GDM1 (cell line): ENCODE measurements around the gene ANGEL1.
A peak's percentile ranks its signal among the peaks of the same experiment; 100 is the strongest.

Experiments
- DNase-seq: peaks from one replicate; lab custom pipeline; 2025; lab: John Stamatoyannopoulos, UW

The ANGEL1 gene

DNA sequence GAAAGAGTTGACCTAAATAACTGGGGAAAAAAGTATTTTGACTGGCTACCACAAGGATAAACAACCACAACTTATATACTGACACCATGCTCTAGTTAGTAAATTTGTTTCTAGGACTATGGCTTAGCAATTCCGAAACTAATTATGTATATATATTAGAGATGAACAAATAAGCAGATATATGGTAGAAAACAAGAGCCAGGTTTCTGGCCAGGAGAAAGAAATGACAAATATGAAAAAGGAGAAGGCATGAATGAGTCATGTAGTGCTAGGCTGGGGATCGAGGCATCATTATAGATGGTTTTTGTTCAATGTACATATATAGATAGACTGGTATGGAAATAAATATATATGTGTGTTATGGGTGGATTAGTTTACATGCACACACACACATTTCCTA, 8.0 kb upstream of the ANGEL1 start:
- no peak for DNase-seq

DNA sequence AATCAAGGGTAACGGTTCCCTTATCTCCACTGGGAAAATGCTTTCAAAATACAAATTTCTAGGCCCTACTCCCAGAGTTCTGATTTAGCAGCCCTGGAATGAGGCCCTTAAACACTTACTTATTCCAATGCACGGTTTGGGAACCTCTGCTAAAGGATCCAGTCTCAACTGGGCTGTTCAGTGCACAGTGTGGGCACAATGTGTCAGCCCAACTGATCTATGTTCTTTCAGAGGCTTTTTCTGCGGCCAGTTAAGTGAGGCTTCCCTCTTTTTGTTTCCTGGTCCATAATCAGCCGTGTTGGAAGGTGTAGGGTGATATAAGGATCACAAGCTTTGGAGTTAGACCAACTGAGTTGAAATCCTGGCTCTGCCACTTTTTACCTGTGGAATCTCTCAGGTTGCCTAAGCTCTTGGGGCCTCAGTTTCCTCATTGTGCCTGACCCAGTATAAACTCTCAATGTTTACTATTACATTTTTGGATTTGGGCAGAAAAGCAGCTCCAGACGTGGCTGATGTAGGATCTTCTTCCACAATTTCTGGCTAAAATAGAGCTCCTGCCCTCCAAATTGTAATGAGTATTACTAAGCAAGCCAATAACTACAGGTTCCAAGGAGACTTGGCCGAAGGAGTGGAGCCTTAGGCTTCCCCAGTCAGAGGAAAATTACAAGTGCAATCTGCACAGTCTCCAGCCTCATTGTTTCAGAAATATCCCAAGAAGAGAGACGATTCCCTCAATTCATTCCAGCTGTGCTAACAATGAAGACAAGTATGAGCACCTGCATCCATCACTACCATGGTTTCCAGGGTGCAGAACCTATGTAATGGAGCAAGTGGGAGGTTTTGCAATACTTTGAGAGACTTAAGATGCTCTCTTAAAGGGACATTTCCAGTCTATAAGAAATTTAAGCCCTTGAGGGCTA, 2.3 kb upstream of the ANGEL1 start:
- DNase-seq = no peak

DNA sequence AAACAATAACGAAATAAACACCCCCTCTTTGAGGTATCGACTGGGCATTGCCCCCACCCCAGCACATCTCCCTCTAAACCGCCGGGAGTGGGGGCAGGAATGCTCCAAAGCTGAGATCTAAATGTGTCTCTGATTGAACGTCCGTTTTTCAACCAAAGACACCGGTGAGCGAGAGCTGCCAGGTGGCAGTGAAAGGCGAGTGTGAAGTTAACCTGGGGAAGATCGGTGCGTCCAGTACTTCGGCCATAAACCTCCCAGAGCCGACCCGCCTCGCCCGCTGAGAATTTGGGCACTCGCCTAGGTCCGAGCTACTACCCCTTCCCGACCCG, 625 bp downstream of the ANGEL1 start:
- DNase-seq = no peak

DNA sequence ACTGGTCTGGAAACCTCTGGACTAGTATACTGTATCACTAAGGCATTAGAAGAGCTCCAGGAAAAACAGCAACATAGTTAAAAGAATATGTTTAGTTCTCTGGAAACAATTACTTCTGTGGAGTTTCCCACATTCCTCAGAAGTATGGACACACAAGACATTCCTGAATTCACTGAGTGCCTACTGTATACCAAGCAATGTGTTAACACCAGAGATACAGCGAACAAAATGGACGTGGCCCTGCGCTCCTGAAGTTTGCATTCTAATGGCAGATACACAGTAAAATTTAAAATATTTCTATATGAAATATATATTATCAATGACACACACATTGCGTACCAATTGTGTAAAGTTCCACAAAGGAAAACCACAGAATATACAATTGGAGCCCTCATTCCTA, 1.1 kb downstream of the ANGEL1 start:
- DNase-seq = no peak

DNA sequence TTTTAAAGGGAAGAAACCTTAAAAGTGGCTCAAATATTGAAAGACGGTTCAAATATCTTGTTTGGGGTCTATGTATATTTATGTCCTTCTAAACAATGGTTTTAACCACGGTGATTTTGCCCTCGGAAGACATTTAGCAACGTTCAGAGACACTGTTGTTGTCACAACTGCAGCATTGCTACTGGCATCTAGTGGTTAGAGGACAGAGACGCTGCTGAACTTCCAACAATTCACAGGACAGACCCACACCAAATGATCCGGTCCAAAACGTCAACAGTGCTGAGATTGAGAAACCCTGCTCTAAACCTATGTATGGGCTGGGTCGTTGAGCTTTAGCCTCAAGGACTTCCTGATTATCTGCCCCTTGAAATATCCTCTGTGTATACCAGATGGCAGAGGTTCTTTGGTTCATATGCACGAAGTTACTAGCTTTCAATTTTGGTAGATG, 1.7 kb downstream of the ANGEL1 start:
- DNase-seq = no peak

DNA sequence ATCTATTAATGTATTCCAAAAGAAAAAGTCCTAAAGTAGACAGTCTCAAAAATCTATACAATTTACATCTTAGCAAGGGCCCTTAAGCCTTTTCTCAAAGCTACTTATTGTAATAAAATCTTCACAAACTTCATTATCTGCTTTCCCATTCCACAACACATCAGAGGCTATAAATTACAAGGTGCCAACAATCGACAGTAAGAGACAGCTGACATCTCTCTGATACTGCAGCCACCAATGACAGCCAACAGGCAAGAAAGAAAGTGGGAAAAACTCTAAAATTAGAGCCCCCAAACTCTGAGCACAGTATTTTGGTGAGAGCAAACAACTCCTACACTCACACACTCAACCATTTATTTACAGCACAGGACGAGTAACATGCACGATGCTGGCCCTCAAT, 2.2 kb downstream of the ANGEL1 start:
- DNase-seq = no peak

DNA sequence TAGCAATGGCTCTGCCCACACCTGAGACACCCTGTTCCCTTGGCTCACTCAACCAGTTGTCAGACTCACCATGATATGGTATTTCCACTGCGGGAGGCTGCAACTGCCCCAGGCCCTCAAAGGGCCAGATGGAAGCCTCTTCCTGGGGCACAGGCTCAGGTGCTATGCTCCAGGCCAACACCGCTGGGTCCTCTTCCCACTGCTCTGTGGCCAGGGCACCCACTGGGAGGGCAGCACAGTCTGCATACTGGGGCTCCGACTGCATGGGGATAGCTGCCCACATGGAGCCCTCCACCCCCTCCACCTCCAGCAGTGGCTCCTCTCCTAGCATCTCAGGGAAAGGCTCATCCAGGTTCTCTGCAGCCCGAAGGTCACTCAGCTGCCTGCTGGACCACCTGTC, 3.7 kb downstream of the ANGEL1 start:
- no peak for DNase-seq

DNA sequence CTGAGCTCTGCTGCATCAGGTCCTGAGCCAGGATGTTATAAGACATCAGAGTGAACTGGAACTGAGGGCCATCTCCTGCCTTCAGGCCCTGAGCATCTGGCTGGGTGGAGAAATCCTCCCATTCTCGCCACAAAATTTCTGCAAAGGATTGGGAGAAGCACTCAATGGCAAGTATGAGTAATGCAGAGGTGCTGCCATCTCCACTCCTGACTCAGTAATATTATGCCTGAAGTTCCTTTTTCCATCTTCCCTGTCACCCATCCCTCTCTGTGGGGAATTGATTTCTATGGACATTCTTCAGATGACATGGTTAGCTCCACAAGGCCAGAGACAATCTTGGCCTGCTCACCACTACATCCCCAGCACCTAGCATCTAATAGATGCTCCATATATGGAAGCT, 4.7 kb downstream of the ANGEL1 start:
- DNase-seq = no peak

DNA sequence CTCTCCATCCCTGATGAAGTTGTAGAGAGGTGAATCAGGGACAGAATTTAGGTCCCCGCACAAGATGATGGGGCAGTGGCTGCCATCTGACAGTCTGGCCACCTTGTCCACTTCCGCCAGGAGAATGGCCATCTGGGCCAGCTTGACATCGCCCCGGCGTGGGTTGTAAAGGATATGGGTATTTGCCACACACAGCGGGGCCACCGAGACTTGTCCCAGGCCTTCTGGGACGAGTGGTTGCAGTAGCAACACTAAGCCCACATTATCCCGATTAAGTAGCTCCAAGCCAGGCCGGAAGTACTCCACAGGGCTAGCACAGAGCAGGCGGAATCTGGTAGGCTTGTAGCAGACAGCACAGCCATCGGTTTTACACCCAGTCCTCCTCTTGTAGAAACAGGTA, 6.2 kb downstream of the ANGEL1 start:
- no peak for DNase-seq

DNA sequence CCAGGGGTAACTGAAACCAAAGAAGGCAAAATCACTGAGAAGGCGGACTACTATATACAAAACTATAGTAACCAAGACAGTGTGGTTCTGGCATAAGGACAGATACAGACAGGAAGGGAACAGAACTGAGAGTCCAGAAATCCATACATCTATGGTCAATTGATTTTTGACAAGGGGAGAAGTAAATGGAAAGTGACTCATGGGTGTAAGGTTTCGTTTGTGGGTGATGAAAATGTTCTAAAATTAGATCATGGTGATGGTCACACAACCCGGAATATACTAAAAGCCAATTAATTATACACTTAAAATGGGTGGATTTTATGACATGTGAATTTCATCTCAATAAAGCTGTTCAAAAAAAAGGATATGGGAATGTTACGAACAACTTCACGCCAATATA, 18.7 kb downstream of the ANGEL1 start:
- no peak for DNase-seq

DNA sequence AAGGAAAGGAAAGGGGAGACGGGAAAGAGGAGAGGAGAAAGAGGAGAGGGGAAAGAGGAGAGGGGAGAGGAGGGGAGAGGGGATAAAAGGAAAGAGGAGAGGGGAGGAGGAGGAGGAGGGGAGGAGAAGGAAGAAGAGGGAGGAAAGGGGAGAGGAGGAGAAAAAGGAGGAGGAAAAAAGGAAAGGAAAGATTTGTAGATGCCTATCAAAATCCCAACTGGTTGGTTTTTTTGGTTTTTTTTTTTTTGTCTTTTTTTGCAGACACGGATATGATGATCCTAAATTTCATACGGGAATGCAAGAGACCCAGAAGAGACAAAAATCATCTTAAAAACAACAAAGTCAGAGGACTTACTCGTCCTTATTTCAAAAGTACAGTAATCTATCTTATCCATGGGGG, 19.4 kb downstream of the ANGEL1 start:
- DNase-seq = no peak

DNA sequence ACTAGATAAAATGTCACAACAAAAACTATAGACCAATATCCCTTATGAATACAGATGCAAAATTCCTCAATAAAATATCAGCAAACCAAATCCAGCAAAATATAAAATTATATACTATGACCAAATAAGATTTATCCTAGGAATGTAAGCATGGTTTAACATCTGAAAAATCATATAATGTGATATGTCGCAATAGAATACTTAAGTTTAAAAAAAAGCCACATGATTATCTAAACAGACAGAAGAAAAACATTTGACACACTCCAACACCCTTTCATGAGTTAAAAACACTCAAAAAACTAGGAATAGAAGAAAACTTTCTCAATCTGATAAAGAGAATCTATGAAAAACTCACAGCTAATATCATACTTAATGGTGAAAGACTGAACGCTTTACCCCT, 20.3 kb downstream of the ANGEL1 start:
- DNase-seq = no peak

DNA sequence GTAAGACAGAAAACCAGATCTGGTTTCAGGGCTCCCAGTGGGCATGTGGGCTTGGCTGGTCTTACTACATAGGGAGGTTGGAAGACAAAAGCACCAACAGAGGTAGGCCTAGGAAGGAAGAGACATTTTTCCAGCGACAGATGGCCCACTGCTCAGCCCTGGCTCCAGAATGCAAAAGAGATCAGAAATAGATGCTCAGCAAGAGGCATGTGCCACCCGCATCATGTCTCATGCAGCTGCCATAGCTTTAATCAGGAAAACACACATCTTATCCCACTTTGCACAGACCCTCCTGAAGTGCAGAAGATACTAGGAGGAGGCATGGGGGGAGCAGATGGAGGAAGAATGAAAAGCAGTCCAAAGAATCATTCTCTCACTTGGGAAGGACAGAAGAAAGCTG, 26.1 kb downstream of the ANGEL1 start:
- DNase-seq = no peak

DNA sequence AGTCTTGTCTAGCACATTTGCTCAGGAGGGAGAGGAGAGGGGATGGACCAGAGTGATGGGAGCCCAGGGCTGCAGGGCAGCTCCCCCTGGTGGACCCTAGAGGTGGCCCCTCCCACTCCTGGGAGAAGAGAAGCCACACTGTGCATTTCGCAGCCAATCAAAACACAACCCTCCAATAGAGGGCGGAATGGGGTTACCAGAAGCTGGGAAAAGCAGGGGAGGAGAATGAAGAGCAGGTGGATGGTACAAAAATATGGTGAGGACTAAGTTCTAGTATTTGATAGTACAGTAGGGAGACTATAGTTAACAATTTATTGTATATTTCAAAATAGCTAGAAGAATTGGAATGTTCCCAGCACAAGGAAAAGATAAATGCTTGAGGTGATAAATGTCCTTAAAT, 27.8 kb downstream of the ANGEL1 start:
- DNase-seq = peak; percentile 79

DNA sequence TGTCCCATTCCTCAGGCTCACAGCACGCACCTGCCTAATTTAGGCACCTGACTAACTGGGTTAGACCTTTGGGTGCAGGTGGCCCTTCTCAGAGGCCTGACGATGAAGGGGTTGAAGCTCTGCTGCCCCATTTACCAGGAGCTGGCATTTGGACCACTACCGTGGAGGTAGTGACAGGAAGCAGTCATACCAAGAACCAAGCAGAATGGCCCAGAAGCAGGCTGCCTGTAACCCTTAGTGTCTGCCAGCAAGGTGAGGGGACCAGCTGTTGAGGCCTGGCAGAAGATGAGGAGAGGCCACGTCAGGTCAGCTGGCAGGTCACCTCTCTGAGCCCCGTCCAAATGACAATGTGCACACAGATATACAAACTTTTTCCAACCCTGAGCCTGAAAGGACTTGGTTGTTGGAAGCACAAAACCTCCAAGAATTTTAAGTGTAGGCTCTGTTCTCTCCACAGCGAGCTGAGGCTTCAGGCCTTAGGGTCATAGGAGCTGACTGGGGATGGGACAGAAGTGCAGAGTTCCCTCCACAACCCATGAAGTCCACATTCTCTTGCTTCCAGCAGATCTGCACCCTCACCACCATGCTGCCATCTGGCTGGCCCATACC, 28.3 kb downstream of the ANGEL1 start:
- DNase-seq = no peak

DNA sequence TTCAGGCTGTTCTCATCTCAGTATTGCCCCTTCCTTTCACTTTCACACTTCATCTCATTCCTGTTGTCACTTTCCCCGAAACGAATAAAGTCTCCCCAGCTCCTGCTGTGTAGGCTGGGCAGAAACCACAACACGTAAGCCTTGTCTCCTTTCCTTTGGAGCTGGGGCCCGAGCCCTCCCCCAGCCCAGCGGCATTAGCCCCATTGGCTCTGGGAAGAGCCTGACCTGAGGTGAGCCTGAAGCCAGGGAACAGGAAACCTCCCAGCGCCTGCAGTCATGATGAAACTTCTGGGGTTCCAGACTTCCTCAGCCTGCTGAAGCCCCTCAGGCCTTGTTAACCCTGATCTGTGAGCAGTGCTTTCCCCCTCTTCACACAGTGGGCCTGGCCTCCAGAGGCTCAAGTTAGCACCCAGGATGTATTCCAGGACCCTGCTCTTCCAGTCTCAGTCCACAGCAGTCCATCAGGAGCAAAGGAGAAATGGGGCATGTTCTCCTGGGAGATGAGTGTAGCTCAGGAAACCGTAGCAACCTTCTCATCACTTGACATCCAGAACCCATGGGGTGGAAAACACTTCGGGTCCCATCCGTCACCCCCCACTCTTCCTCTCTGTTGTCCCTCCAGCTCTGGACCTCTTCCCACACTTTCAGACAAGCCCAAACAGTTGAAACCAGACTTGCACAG, 29.7 kb downstream of the ANGEL1 start:
- DNase-seq = peak; percentile 36

DNA sequence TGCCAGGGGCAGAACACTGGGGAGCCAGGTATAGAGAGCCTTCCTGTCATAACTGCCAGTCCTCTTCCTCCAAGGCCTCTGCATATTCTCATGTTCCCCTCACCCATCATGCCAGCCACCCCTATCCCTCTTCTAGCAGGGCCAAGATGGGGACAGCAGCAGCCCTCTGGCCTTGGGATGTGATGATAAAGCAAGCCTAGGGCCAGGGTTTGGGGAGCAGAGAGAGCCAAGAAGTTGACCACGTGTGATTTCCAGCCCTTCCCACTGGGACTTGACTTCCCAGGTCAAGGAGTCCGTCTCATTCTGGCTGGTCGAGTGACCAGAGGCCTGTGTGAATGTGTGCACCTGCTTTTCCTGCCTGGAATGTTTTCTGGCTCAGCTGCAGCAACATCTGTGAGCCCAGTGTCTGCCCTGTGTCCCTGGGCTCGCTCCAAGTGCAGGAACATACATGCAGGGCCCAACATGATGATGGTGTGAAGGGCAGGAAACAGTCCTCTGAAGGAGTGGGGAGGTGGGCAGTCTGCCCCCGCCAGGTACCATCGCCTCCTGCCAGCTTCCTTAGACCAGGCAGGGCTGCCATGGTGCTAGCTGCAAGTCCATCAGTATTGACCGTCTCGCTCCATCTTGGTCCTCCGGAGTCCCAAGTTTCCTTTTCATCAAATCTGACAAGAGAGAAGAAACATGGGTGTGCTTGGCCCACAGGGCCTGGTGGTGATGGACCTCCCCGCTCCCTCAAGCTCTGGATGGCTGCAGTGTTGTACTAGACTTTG, 30.4 kb downstream of the ANGEL1 start:
- no peak for DNase-seq

DNA sequence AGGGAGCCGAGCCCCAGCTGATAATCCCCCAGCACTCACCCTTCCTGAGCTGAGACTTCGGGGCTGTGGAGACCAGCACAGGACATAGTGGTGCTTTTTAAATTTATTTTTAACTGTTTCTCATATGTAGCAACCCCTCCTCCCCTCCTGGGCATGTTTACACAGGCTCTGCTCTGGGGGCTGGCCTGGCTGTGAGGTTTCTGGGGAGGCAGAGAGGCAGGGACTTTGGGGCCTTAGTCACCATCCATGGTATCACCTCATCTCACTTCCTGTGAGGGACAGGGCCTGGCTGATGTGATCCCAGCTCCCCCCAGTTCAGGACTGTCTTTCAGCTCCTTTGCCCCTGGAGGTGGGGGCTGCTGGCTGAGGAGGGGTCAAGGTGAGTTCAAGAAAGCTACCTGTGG, 31.0 kb downstream of the ANGEL1 start:
- DNase-seq = no peak

DNA sequence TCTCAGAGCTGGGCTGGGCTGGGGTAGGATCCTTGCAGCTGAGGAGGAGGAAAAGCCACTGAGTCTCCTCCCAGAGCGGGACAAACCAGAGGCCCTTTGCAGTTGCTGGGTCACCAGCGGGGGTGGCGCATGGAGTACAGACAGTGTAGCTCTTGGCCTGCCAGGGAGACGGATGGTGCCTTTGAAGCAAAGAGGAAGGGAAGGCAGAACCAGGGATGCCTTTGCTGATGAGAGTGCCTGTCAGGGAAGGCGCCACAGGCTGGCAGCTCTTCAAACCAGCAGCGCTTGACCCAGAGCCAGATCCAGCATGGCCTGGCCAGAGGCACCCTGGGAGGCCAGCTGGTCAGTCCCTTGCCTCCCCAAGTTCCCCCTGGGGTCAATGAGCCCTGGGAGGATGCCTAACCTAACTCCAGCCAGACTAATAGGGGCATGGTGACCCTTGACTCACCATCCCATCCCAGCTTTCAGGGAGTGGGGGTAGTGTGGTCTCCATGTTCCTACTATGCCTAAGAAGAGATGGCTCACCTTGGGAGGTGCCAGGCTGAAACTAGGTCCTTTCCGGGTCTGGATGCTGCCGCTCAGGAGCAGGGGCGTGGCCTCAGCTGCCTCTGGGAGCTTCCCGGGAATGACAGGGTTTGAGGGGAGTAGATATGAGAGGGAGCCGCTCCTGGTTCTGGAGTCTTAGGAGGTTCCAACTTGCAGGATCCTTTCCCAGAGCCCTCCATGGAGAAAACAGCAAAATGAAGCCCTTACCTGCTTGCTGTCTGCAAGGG, 31.6 kb downstream of the ANGEL1 start:
- no peak for DNase-seq

DNA sequence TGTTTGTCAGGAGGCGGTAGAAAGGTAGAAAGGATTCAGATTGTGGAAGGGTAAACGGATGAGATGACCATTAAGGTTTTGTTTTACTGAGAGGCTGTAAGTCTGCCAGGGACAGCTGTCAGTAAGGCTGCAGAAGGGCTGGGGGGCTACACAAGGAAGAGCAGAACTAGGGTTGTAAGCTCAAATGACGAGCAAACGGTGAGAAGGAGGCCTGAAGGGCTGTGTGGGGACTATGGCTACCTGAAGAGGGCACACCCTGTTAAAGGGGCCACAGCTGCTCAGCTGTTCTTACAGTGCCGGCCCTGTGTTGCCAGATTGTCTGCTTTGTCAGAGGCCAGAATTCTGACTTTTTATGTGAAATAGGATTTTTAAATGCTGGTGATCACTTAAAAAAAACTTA, 32.3 kb downstream of the ANGEL1 start:
- DNase-seq = no peak

DNA sequence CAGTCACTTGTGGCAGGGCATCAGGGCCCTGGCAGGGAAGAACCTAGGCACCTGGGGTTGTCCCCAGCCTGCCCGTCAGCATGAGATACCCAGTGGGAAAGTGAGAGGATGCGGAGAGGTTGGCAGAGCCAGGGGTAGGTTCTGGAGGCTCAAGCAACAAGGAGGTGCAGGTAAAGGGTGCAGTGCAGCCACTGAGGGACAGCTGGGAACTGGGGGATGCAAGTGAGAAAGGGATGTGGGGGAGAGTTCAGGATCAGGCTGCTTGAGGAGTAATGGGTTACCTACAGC, 32.7 kb downstream of the ANGEL1 start:
- no peak for DNase-seq
